Activated CD8-positive, alpha-beta T cell treated with anti-CD3 and anti-CD28 coated beads for 36 hours (primary cell): ENCODE results near the gene MPC2. TPM values are rescaled to one million over a fixed set of nuclear protein-coding genes. Genes with fewer than 3 reads are reported as not detected.

Source experiments
- ATAC-seq: fragments of 200-7000 bp; cut with Tn5 transposase; one replicate; pipeline ENCODE4 v1.10.0; 2021; ENCODE audit warnings: mild to moderate bottlenecking, moderate library complexity
- CTCF ChIA-PET: fragments of 350-600 bp; sonication (Branson Sonifier 250); formaldehyde crosslinking; loops from one replicate; lab custom pipeline; 2021; ENCODE audit warnings: antibody characterized with exemption; lab: Charles Lee
- POLR2A ChIA-PET: fragments of 350-600 bp; sonication (Branson Sonifier 250); formaldehyde crosslinking; loops from one replicate; lab custom pipeline; 2021; ENCODE audit warnings: antibody characterized with exemption; lab: Charles Lee
- DNase-seq: peaks from one replicate; pipeline ENCODE4 v3.0.0-alpha.2; 2020
- H3K27ac Mint-ChIP-seq: one replicate; pipeline ENCODE4 v1.8.0; 2021; ENCODE audit warnings: mild to moderate bottlenecking, mixed read lengths
- H3K27me3 Mint-ChIP-seq: one replicate; pipeline ENCODE4 v1.8.0; 2021; ENCODE audit warnings: mixed read lengths
- H3K36me3 Mint-ChIP-seq: one replicate; pipeline ENCODE4 v1.8.0; 2021; ENCODE audit warnings: low read depth, mixed read lengths
- H3K4me1 Mint-ChIP-seq: one replicate; pipeline ENCODE4 v1.8.0; 2021; ENCODE audit warnings: low read depth, mixed read lengths
- H3K4me3 Mint-ChIP-seq: one replicate; pipeline ENCODE4 v1.8.0; 2021; ENCODE audit warnings: mild to moderate bottlenecking, moderate library complexity, mixed read lengths
- H3K9me3 Mint-ChIP-seq: one replicate; pipeline ENCODE4 v1.8.0; 2021; ENCODE audit warnings: mixed read lengths
- intact Hi-C: fragments of 100-400 bp; cut with micrococcal nuclease; formaldehyde crosslinking; loops from one replicate; pipeline ENCODE4 v1.10.0; 2022
- total RNA-seq, 2 experiments: library from RNA; stranded (reverse); gene quantifications; one replicate each; pipeline ENCODE4 v1.2.3, GENCODE V29; 2021
- TF ChIP-seq, protein P1 (sequence below): fragments of 200-600 bp; IDR thresholded peaks from one replicate; pipeline ENCODE4 v1.8.0; 2022; ENCODE audit warnings: antibody characterized with exemption, mild to moderate bottlenecking

MPC2 gene
- total RNA-seq, 2 experiments from 2014 or later = 64.9 to 69.4 TPM

DNA sequence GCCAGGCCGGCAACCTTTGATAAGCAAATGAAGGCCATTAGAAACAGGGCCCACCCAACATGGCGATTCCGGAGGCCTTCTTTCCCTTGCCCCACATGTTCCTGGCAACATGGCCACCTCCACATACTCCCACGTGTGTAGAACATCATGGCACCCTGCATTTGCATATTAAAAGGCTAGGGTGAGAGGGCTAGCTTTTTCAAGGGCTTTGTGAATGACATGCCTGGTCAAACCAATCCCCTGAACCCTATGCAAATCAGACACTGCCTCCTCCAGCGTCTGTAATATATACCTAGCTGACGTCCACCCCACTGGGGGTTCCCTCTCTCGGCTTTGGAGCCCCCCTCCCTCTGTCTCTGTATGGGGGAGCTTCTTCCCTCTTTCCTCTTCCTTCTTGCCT, 24.6 kb downstream of the MPC2 start:
- TF ChIP-seq, protein P1, sequence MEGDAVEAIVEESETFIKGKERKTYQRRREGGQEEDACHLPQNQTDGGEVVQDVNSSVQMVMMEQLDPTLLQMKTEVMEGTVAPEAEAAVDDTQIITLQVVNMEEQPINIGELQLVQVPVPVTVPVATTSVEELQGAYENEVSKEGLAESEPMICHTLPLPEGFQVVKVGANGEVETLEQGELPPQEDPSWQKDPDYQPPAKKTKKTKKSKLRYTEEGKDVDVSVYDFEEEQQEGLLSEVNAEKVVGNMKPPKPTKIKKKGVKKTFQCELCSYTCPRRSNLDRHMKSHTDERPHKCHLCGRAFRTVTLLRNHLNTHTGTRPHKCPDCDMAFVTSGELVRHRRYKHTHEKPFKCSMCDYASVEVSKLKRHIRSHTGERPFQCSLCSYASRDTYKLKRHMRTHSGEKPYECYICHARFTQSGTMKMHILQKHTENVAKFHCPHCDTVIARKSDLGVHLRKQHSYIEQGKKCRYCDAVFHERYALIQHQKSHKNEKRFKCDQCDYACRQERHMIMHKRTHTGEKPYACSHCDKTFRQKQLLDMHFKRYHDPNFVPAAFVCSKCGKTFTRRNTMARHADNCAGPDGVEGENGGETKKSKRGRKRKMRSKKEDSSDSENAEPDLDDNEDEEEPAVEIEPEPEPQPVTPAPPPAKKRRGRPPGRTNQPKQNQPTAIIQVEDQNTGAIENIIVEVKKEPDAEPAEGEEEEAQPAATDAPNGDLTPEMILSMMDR = no peak
- POLR2A ChIA-PET = interaction anchor here (0.7 kb wide), 1 partner anchor 37 kb away, joined by 3 read pairs; no protein-coding TSS in a partner anchor
- DNase-seq (no peak), ATAC-seq (no peak)
- H3K36me3 Mint-ChIP-seq = peaks cover 7% of the 10 kb centered on the region
- CTCF ChIA-PET = no interaction called here
- H3K4me1 Mint-ChIP-seq = no peaks in the 10 kb centered on the region
- intact Hi-C loops = no loop called here
- H3K9me3 Mint-ChIP-seq = peaks cover 9% of the 10 kb centered on the region
- no peaks in the 10 kb centered on the region for H3K27me3 Mint-ChIP-seq
- no peak overlapping the region for H3K27ac Mint-ChIP-seq
- H3K4me3 Mint-ChIP-seq = no peak overlapping the region

DNA sequence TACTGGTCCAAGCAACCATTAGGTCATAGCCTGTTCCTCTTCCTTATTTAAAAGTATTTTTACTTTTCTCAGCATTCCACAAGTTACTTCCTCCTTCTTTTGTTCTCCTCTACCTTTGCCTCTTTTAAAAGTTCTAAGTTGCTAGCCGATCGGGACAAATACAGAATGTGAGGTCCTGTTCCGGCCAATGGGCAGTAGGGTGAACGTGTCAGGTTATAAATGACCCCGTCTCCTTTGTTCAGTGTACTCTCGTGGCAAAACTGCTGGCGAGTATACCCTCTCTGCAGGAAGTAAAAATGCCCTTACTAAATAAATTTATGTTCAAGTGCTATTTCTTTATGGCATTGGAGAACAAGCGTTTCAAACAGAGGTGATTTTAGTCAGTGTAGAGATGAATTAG, 25.5 kb downstream of the MPC2 start:
- Mint-ChIP-seq H3K36me3 (peaks cover 2% of the 10 kb centered on the region), H3K4me1 (no peaks in the 10 kb centered on the region), H3K4me3 (no peak overlapping the region), H3K9me3 (peaks cover 9% of the 10 kb centered on the region), H3K27ac (no peak overlapping the region), H3K27me3 (no peaks in the 10 kb centered on the region)
- DNase-seq = no peak
- ATAC-seq = no peak
- CTCF ChIA-PET = no interaction called here
- intact Hi-C loops = no loop called here
- POLR2A ChIA-PET = no interaction called here
- TF ChIP-seq, protein P1 = no peak

DNA sequence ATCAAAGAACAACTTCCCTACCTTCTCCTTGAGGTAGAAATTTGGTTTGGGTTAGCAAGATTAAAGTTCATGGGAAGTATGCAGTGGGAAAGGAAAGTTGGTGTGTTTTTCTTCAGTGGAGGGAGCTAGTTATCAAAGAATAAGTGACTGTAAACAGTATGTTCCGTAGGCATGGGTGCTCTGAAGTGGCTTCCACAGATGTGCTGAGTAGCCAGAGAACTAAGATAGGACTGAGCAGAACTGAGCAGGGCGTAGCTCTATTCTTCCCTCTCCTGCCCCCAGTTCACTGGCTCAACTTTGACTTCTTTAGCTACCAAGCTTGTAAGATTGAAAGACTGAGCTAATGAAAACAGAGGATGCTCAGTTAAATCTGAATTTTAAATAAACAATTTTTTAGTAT, 26.3 kb downstream of the MPC2 start:
- POLR2A ChIA-PET = no interaction called here
- Mint-ChIP-seq H3K9me3 (peaks cover 9% of the 10 kb centered on the region), H3K36me3 (peaks cover under 1% of the 10 kb centered on the region), H3K4me3 (no peak overlapping the region), H3K27ac (no peak overlapping the region), H3K27me3 (no peaks in the 10 kb centered on the region), H3K4me1 (no peaks in the 10 kb centered on the region)
- ATAC-seq (no peak), DNase-seq (no peak)
- CTCF ChIA-PET = no interaction called here
- intact Hi-C loops = no loop called here
- TF ChIP-seq, protein P1 = no peak

DNA sequence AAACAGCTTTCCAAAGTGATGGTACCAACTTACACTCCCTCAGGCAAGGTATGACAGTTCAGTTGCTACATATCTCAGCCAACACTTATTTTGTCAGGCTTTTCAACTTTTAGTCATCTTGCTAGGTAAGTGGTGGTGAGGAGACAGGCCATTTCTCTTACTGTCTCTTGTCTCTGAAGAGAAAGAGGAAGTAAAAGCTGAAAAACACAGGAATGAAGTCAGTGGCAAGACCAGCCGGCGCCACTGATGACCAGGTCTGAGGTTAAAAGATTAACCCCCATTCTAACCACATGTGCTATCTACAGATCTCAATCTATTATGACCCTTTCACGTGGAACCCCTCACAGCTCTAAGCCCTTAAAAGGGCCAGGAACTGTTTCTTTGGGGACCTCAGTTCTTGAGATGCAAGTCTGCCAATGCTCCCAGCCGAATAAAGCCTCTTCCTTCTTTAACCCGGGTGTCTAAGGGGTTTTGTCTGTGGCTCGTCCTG, 27.1 kb downstream of the MPC2 start:
- ChIA-PET POLR2A (no interaction called here), CTCF (no interaction called here)
- no peak for ATAC-seq
- no peak overlapping the region for H3K4me3 Mint-ChIP-seq
- DNase-seq = no peak
- TF ChIP-seq, protein P1 = no peak
- peaks cover 9% of the 10 kb centered on the region for H3K9me3 Mint-ChIP-seq
- H3K27me3 Mint-ChIP-seq = no peaks in the 10 kb centered on the region
- no peak overlapping the region for H3K27ac Mint-ChIP-seq
- intact Hi-C loops = no loop called here
- H3K36me3 Mint-ChIP-seq = no peaks in the 10 kb centered on the region
- no peaks in the 10 kb centered on the region for H3K4me1 Mint-ChIP-seq

DNA sequence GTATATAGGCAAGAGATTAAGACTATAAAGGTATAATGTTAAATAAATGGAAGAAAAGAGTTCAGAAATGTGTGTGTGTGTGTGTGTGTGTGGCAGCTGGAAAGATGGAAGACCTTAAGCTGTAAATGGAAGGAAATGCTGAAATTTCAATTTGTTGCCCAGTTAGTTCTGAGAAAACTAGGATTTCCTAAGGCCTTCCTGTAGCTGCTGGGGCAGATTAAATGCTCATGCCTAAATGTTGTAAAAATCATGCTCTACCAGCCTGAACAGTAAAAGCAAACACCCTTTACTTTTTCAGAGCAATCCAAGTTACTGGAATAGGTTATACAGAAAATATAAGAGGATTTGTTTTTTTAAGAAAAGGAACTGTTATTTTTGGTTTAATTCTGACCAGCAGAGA, 31.2 kb downstream of the MPC2 start:
- intact Hi-C loops = no loop called here
- no peaks in the 10 kb centered on the region for H3K27me3 Mint-ChIP-seq
- H3K36me3 Mint-ChIP-seq = no peaks in the 10 kb centered on the region
- no peak overlapping the region for H3K4me3 Mint-ChIP-seq
- DNase-seq (no peak), ATAC-seq (no peak)
- ChIA-PET POLR2A (no interaction called here), CTCF (interaction anchor here (1.3 kb wide), 1 partner anchor 263 kb away, joined by 5 read pairs; no protein-coding TSS in a partner anchor)
- H3K4me1 Mint-ChIP-seq = no peaks in the 10 kb centered on the region
- TF ChIP-seq, protein P1 = no peak
- H3K9me3 Mint-ChIP-seq = peaks cover 9% of the 10 kb centered on the region
- H3K27ac Mint-ChIP-seq = no peak overlapping the region
